Fibroblast of lung (primary cell): ENCODE measurements around the gene FBXO33.

Experiments
- EZH2 ChIP-seq: IDR thresholded peaks from 2 replicates; pipeline ENCODE4 v1.5.1; 2012; ENCODE audit warnings: low read length, control low read depth, mild to moderate bottlenecking; ENCODE audit errors: missing control alignments
- TF ChIP-seq, protein P1 (sequence below), 2 donors: IDR thresholded peaks in 1 of 2; conservative IDR thresholded peaks in 1 of 2; 1 replicate in 1 of 2; 2 replicates in 1 of 2; pipeline ENCODE4 v1.5.1; 2011 to 2012; ENCODE audit warnings: low read length in 2 of 2, control low read depth in 1 of 2, inconsistent platforms in 1 of 2, low read depth in 1 of 2, mild to moderate bottlenecking in 1 of 2

DNA sequence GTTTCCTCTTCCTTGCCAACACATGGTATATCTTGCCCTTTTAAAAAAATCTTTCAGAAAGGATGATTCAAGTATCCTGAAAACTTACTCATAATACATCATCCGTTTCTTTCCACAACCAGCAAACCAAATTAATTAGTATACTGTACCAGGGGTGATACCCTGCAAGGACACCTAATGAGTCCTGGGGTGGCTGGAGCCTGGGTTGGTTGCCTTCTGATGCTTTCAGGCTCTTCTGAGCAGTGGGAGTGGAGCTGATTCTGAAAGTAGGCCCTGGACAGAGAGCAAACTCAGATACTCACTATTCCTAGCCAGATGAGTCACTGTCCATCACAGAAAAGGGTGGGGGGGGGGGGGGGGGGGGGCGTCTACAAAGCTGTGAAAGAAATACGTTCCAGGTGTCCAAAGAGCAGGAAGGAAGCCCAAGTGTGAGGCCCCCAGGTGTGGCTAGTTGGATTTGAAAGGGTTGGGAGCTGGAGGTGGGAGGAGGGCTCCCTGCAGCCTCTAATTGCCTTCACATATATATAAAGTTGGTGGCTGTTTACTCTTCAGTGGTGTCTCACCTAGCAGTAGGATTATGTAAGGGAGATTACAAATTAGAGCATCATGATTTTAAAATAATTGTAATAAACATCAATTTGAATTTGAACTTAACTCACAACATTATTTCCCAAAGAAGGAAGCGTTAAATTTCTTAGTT, 36.5 kb downstream of the FBXO33 start:
- TF ChIP-seq, protein P1, sequence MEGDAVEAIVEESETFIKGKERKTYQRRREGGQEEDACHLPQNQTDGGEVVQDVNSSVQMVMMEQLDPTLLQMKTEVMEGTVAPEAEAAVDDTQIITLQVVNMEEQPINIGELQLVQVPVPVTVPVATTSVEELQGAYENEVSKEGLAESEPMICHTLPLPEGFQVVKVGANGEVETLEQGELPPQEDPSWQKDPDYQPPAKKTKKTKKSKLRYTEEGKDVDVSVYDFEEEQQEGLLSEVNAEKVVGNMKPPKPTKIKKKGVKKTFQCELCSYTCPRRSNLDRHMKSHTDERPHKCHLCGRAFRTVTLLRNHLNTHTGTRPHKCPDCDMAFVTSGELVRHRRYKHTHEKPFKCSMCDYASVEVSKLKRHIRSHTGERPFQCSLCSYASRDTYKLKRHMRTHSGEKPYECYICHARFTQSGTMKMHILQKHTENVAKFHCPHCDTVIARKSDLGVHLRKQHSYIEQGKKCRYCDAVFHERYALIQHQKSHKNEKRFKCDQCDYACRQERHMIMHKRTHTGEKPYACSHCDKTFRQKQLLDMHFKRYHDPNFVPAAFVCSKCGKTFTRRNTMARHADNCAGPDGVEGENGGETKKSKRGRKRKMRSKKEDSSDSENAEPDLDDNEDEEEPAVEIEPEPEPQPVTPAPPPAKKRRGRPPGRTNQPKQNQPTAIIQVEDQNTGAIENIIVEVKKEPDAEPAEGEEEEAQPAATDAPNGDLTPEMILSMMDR (conservative IDR thresholded peaks at IDR 0.05 in 1 of 2, IDR thresholded peaks at IDR 0.05 in 1 of 2; ENCODE audit: low read depth in 1 of 2, low read length in 2 of 2) = no peak
- TF ChIP-seq EZH2 = no peak
